Right hindlimb (tissue), 1 donor: Measurements from ENCODE around the gene IFI27L1.

Experiments used
- DNase-seq: peaks from one replicate; pipeline ENCODE4 v3.0.0-alpha.2; 2018

The IFI27L1 gene

DNA sequence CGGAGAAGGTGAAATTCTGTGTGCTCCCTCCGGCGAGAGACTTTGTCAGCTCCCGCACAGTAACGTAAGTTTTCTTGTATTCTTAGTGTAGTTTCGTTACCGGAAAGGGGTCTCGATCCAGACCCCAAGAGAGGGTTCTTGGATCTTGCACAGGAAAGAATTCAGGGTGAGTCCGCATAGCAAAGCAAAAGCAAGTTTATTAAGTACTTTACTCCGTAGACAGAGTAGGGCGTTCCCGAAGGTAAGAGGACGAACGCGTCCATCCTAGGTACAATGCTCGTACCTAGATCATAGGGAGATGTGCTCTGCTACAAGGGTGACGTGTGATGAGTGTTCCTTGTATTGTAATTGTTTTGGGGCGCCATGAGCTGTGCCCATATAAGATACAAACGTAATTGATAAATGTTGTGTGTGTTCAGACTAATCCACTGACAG, 293 bp downstream of the IFI27L1 start:
- DNase-seq: no peak

DNA sequence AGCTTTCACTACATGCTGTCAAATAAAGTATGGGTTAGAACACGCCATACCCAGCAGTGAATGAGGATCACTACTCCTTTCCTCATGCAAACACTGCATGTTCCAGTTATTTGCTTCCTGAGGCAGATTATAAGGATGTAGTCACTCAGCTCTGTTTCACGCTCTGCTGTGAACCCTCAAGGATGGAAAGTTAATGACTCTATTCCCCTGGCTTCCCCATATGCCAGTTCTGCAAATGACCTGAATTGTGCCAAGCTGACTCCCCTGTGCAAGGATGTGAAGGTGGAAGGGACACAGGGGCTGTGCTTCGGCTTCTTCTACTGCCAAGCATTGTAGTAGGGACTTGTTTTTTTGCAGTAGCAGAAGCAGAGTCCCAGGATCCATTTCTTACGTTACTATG, 6.8 kb downstream of the IFI27L1 start:
- no peak for DNase-seq

DNA sequence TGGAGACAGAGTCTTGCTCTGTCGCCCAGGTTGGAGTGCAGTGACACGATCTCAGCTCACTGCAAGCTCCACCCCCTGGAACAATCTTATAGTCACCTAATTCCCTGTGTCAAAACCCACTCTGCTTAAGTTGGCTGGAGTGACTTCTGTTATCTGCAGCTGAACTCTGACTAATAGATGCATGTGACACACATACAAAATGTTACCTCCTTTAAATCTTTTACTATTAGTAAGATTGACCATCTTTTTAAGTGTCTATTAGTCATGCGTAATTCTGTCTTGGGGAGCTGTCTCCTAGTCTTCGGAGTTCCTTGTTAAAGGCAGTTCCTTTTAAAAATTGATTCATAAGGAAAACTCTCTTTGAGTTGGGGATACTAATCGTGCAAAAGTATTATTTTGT, 7.4 kb downstream of the IFI27L1 start:
- DNase-seq: no peak

DNA sequence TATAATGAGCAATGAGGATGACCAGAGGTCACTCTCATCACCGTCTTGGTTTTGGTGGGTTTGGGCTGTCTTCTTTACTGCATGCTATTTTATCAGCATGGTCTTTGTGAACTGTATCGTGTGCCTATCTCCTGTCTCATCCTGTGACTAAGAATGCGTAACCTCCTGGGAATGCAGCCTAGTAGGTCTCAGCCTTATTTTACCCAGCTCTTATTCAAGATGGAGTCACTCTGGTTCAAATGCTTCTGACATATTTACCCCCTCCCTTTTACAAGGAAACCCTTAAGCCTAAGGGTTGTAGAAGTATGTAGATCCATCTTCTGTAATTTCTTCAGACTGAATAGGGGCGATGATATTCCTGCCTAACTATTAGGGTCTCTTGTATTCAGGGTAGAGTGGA, 8.4 kb downstream of the IFI27L1 start:
- DNase-seq: no peak

DNA sequence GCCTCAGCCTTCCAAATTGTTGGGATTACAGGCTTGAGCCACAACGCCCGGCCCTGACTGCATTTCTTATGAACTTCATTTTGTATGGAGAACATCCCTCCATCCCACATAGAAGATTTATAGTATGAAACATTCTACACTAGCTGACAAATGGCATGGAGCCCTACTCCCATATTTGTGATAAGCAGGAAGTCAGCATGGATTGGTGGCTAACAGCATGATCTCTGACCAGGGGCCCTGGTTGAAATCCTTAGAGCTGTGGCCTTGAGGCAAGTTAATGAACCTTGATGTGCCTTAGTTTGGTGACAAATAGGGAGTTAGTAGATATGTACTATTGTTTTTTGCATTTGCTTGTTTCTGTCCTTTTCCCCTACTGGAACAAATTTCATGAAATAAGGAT, 12.3 kb downstream of the IFI27L1 start:
- no peak for DNase-seq

DNA sequence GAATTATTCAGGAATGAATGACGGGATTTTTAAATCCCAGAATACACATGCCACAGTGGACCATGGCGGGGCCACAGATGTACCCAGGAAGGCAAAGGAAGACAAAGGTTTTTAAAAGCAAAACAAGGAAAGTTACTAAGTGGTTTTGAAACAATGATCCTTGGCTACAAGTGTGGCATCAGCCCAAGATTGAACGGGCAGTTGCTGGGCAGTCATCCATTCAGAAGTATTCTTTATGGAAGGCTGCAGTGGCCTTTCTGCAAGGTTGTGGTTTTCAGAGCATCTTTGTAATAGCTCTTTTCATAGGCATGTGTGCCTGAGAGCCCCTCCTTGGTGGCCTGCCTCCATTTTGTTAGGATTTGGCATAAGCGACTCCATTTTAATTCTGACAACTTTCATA, 16.0 kb downstream of the IFI27L1 start:
- DNase-seq: no peak

DNA sequence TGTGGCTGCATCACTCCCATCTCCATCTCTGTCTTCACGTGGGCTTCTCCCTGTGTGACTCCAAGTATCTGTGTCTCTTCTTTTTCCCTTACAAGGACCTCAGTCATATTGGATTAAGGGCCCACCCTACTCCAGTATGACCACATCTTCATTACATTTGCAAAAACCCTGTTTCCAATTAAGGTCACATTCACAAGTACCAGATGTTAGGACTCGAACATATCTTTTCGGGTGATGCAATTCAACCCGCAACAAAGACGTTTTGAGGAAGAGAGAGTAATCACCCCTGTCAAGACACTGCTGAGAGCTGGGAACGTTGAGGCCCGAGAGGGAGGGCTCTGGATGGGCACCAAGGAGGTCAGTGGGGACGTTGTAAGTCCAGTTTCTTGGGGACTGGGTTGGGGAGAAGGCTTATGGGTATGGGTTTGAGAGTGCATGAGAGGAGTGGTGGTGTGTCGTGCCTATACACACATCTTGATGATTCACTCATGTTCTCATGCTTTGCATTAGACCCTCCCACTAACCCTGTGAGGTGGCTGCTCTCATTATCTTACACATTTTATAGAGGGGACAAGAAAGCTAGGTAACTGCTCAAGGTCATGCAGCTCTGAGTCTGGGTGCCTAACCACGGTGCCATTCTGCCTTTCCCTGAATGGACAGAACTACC, 17.3 kb downstream of the IFI27L1 start:
- no peak for DNase-seq

DNA sequence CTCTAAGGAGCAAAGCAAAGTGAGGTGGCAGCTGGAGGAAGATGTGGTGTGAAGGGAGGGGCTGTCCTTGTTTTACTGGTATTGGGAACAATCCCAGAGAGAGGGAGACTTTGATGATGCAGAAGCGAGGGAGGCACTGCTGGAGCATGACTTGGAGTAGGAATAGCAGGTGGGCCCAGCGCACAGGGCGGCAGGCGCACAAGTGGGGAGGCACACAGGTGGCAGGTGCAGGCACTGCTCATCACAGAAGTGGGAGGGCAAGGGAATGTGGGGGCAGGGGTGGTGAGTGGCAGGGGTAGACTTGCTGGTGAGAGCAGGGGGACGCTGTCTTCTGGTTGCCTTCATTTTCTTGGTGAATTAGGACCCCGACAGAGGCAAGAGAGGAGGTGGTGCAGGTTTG, 17.9 kb downstream of the IFI27L1 start:
- DNase-seq: no peak

DNA sequence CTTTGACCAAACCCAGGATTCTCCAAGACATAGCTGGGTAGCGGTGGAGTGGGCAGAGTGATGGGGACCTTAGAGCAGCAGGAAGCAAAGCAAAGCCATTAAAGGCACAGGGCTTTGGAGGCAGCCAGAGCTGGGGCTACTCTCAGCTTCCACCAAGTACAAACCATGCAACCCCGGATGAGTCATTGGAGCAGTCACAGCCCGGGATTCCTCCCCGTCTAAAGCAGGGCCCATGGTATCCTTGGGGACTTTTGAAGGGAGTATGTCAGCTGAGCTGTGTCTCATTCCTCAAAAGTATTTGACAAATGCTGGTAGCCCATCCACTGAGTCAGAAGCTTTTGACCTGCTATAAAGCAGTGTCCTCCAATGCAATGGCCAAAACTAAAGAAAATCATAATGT, 19.7 kb downstream of the IFI27L1 start:
- no peak for DNase-seq

DNA sequence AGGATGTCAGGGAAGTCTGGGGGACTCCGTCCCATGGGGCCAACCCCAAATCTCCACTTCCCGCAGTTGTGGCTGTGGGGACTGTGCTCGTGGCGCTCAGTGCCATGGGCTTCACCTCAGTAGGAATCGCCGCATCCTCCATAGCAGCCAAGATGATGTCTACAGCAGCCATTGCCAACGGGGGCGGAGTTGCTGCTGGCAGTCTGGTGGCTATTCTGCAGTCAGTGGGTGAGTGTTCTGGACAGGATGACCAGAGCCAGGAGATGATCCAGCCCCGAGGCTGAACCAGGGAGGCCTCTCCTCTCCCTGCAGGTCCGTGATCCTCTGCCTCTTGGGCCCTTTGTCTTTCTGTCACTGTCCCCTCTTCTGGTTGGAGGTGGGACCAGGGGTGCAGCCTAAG, 20.6 kb downstream of the IFI27L1 start:
- DNase-seq: no peak

DNA sequence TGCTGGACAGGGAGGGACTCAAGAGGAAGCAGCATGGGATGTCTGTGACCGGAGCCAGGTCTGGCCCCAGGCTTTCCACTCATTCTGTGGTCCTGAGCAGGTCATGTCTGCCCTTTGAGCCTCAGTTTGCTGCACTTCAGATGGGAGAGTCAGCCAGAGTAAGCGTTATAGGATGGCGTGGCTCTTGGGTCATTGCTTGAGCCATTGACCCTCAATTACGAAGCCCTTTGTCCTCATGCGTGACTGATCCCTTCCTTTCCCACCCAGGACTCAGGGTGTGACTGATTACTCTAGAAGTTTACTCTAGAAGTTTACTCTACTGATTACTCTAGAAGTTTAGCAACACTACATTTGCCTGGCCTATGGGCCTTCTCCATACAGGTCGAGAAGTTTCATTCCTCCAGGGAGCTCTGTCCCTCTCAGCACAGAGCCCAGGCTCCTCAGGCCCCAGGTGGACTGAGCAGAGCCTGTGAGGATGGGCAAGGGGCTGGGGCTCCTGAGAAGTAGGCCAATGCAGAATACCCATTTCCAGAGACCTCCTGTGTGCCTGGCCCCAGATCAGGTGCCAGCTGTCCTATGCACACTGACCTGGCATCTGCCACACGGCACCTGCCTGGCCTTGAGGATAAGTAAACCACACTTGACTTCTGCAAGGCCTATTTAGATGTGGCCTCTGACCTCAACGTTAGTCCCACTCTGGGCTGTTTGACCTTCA, 21.8 kb downstream of the IFI27L1 start:
- DNase-seq: no peak

DNA sequence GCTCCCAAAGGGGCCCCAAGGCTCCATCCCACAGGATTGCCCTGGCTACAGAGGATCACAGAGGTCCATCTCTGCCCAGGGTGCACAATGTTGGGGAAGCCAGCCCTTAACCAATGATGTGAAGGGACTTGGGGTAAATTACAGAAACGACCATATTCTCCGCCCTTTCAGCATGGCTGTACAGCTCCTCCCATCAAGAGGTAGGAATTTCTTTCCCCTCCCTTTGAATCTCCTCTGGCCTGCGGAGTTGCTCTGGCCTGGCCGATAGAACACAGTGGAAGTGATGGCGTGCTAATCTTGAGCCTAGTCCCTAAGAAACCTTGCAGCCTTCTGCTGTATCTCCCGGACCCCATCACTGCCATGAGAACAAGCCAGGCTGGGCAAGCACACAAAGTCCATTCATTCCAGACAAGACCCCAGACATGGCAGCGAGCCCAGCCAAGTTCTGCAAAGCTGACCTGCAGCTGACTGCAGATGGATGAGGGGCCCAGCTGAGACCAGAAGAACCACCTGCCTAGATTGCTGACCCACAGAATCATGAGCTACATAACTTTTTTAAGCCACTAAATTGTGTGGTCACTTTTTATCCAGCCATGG, 22.5 kb downstream of the IFI27L1 start:
- no peak for DNase-seq

DNA sequence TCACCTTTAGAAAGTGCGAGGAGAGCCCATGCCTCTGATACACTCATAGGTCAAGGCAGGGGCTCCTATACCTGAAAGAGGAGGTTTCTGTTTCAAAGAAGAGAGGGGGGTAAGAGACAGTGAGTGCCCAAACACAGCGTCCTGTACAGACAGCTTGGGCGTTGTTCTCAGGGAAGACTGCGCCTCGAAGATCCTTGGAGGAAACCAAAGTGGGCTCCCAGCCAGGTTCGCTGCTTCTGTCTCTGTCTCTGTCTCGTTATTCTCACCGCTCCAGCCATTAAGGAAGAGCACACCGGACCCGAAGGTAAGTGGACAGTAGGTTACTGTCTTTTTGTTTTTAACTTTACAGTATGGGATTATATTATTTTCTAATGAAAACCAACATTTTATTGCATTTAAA, 23.6 kb downstream of the IFI27L1 start:
- no peak for DNase-seq

DNA sequence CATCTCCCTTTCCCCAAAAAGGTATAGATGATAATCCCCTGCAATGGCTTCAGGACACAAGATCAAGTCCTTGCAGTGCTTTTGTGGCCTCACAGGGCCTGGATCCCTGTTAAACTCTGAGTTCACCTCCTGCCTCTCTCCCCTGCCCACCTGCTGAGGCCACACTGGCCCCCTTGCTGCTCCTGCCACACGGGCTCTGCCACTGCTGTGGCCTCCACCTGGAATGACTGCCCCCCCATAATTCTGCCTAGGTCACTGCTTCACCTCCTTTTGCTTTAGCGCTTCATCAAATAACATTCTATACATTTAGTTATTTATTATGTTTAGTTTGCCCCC, 28.8 kb downstream of the IFI27L1 start:
- no peak for DNase-seq

DNA sequence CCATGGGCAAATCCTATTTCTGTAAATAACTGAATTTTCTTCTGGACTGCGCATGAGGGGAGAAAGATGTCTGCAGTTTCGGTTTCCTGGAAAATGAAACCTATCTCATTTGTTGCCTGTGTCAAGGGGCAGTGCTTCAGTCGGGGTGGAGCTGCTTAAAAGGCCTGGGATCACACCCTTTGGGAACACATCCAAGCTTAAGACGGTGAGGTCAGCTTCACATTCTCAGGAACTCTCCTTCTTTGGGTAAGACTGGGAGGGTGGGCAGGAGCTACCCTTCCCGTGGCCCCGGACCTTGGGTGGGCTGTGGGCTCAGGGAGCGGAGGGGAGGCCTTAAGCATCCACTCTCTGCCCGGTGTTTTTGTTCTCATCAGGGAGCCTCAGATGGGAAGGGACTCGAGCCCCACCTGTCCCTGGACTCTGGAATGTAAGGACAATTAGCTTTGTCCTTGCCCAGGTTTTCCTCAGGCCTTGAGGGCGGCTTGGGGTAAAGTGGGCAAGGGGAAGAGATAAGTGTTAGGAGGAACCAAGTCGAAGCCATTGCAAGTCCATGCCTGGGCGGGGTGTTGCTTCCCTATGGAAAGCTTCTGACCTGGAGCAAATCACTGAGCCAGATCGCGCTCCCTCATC, 29.6 kb downstream of the IFI27L1 start, which contains the start of gene IFI27:
Gene IFI27, plus strand, starts transcription at position 185 of the 630 bp plus-strand sequence.
- DNase-seq: no peak

DNA sequence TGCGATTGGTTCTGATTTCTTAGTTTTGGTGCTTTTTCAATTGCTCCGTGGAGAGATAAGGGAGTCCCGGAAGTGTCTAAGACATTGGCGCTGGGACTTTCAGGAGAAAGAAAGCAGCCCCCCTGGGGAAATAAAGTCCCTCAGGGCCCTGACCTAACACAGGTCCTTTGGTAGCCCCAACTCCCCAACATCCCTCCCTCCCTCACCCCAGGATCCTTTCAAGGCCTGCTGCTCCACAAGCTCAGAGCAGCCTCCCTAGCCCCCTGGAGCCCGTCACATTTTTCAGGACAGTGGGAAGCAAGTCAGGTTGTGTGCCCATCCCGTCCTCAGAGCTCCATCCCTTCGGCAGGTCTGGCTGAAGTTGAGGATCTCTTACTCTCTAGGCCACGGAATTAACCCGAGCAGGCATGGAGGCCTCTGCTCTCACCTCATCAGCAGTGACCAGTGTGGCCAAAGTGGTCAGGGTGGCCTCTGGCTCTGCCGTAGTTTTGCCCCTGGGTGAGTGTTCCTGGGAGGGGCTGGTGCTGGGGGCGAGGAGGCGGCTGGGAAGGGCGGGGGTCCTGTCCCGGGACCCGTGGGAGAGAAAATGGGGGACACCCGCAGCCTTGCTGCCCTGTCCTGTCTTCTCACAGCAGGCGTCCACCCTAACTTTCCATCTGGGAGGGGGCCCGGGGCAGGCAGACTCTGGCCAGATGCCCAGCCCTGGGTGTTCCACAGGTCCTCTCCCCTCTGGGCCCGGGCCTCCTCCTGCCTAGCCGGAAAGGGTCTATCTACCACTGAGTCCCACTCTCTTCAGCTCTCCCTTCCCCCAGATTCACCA, 30.4 kb downstream of the IFI27L1 start:
- no peak for DNase-seq

DNA sequence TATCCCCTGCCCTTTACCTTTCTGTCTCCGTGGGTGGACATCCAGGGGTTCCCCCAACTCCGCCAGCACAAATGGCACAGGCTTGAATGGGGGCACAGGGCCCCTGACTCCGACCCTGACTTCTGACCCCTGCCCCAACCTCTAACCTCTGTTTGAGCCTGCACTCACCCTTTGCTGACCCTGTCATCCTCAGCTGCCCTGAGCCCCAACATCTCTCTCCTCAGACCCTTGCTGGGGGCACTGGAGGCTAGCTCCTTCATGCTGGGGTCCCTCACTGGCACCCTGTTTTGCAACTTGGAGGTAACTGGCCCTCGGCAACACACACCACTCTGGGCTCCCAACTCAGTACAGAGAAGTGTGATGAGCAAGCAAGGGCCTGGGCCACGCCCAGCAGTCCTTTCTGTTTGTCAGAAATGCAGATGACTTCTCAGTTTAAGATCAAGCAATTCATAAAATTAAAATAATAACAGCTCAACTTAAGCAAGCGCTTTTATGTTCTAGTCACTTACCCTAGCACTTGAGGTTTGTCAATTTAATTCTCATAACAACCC, 31.5 kb downstream of the IFI27L1 start:
- no peak for DNase-seq

DNA sequence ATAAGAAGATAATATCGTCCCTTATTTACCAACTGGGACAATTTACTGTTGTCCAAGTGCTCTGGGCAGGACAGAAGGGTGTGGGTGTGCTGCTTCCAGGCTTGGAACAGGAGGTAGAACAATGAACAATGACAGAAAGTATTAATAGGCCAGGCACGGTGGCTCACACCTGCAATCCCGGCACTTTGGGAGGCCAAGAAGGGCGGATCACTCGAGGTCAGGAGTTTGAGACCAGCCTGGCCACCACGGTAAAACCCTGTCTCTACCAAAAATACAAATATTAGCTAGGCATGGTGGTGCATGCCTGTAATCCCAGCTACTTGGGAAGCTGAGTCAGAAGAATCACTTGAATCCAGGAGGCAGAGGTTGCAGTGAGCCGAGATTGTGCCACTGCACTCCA, 32.0 kb downstream of the IFI27L1 start:
- no peak for DNase-seq

DNA sequence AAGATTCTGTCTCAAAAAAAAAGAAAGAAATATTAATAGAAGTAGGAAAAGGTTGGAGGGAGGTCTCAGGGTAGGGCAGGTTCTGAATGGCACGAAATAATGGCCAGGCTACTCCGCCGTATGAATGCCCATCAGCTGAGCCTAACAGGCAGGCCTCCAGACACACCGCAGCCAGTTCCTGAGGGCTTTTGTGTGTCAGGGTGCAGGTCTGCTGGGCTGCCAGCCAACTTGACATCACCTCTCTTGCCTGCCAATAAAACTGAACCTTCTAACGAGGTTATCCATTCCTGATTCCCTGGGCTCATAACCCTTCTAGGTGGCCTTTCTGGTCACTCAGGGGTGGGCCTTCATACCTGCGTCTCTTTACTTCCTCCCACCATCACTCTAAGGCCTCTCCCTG, 32.4 kb downstream of the IFI27L1 start:
- DNase-seq: no peak

DNA sequence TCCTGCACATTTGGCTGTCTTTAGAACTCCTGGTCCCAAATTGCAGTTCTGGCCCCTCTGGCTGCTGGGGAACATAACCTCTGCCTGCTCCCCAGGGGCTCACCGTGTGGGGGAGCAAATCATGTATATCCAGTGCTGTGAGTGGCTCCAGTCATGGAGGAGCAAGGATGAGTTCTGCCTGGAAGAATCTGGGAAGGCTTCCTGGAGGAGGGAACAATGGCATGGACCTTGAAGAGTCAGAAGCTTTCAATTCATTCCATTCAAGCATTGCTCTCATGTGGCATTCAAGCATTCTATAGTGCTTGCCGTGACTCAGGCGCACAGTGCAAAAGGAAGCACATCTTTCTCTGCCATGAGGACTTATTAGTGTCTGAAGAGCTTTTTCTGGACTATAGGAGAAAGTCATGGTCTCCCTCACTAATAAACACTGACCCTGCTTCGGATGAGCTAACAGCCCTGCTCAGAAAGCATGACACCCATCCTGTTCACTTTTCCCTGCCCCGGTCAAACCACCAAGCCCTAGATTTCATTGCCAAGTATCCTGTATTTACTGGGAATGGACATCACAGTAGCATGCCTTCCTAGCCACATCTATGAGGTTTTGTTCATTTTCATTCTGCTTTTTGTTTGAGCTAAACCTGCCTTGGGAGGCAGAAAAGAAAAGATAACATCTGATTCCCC, 32.9 kb downstream of the IFI27L1 start:
- no peak for DNase-seq

DNA sequence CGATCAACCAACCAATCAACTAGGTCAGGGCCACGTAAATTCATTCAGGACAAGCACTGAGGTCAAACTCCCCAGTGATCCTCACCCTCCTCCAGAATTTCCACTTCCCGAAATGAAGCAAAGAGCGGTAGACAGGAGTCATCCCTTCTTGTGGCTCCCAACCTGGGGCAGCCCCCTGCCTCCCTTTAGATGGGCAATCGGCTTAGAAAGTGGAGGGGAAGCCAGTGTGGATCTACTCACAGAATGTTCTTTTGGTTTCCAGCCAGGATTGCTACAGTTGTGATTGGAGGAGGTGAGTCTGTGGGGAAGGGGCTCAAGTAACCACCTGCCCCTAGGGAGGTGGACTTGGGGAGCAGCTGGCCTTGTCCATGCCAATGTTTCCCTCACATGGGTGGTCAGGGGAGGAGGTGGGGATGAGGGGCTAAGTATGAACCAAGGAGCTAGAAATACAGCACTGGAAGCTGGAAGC, 33.5 kb downstream of the IFI27L1 start:
- DNase-seq: no peak

DNA sequence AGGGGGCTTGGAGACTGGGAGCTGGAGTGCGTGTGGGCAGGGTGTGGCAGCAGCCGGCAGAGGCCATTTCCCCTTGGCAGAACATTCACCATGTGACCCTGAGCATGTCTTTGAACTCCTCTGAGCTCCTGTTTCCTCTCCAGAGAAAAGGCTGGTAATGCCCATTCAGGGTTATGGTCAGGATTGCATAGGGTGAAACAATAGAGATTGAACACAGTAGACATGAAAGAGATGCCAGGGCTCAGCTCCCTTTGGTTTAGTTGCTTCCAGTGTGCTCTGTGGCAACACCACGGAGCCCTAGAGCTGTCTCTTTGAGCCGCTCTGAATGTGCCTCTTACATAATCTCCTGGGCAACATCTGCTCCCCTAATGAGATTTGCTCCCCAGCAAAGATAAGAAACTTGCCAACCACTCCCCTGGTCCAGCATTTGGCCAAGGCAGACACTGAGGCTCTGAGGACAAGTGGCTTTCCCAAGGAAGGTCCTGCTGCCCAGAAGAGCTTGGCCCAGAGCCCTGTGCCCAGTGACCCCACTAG, 34.0 kb downstream of the IFI27L1 start:
- DNase-seq: no peak
